ENCODE data around the gene FAM228B.

DNA sequence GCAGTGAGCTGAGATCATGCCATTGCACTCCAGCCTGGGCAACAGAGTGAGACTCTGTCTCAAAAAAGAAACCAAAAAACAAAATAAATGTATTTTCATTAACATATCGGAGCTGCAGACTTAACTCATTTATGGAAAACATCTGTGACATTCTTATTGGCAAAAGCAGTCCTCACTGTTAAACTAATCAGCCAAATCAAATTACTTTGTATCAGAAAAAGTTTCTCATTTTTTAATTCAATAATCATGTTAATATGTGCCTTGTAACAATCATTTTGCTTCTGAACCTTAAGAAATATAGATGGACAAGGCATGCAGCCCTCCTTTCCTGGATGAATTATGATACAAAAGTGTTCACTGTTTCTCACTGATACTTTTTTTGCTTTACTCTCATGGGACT, 20.6 kb upstream of the FAM228B start:
- TF ChIP-seq EZH2 (IDR thresholded peaks at IDR 0.05; ENCODE audit: low read length): no peak
- TF ChIP-seq CTCF (optimal IDR thresholded peaks at IDR 0.05 in 1 of 3, IDR thresholded peaks at IDR 0.05 in 1 of 3, conservative IDR thresholded peaks at IDR 0.05 in 1 of 3; ENCODE audit: extremely low read depth in 1 of 3, insufficient read depth in 2 of 3, low read length in 3 of 3): no peak

Measured in keratinocyte (primary cell).